GM18517 (cell line): ENCODE data around the gene FAM43B.
"Not testable (repeated sequence)": the region's sequence is repeated elsewhere in the genome, so short reads cannot be mapped to it uniquely, and the experiment has no call there.

Experiments used
- ATAC-seq: cut with Tn5 transposase; IDR thresholded peaks from one replicate; pipeline ENCODE4 v1.9.1; 2021; ENCODE audit warnings: mild to moderate bottlenecking, moderate library complexity; ENCODE audit not compliant: unreplicated experiment

Gene FAM43B

GRCh38 chr1:20551945-20552727 lies at the start of gene FAM43B:
Gene FAM43B (plus strand): TSS chr1:20552573. CDS start chr1:20552974, 401 bp downstream.
- ATAC-seq, result no peak

GRCh38 chr1:20505488-20505887 lies 46.9 kb upstream of the FAM43B start:
- ATAC-seq, result no peak

- ATAC-seq, result no peak
Observed at GRCh38 chr1:20507248-20507563, 45.2 kb upstream of the FAM43B start.

GRCh38 chr1:20507564-20508410 lies 44.6 kb upstream of the FAM43B start, which contains the start of gene MUL1:
Gene MUL1 (minus strand): TSS chr1:20508151. CDS start chr1:20508024, 127 bp downstream.
- ATAC-seq, result peak; percentile 75

GRCh38 chr1:20508411-20508771 lies 44.0 kb upstream of the FAM43B start:
- no peak for ATAC-seq

GRCh38 chr1:20511518-20512428 lies 40.6 kb upstream of the FAM43B start:
- no peak for ATAC-seq

- not testable (repeated sequence) for ATAC-seq
Observed at GRCh38 chr1:20519609-20520262, 32.6 kb upstream of the FAM43B start.

GRCh38 chr1:20521960-20522861 lies 30.2 kb upstream of the FAM43B start:
- ATAC-seq, result no peak

GRCh38 chr1:20526267-20526666 lies 26.1 kb upstream of the FAM43B start:
- no peak for ATAC-seq

- no peak for ATAC-seq
Observed at GRCh38 chr1:20528221-20528620, 24.2 kb upstream of the FAM43B start.

- no peak for ATAC-seq
Observed at GRCh38 chr1:20530306-20530705, 22.1 kb upstream of the FAM43B start.

GRCh38 chr1:20530901-20531300 lies 21.5 kb upstream of the FAM43B start:
- ATAC-seq, result no peak

GRCh38 chr1:20533635-20534034 lies 18.7 kb upstream of the FAM43B start:
- ATAC-seq, result no peak

- ATAC-seq, result no peak
Observed at GRCh38 chr1:20534659-20535417, 17.5 kb upstream of the FAM43B start.

- ATAC-seq, result no peak
Observed at GRCh38 chr1:20538227-20538626, 14.1 kb upstream of the FAM43B start.

GRCh38 chr1:20538760-20539551 lies 13.4 kb upstream of the FAM43B start:
- ATAC-seq, result no peak

- ATAC-seq, result no peak
Observed at GRCh38 chr1:20540281-20540680, 12.1 kb upstream of the FAM43B start.

GRCh38 chr1:20546637-20547036 lies 5.7 kb upstream of the FAM43B start:
- no peak for ATAC-seq
